Measurements from ENCODE around the gene SPINK13.
"Not testable (repeated sequence)": the region's sequence is repeated elsewhere in the genome, so short reads cannot be mapped to it uniquely, and the experiment has no call there.

The SPINK13 gene

DNA sequence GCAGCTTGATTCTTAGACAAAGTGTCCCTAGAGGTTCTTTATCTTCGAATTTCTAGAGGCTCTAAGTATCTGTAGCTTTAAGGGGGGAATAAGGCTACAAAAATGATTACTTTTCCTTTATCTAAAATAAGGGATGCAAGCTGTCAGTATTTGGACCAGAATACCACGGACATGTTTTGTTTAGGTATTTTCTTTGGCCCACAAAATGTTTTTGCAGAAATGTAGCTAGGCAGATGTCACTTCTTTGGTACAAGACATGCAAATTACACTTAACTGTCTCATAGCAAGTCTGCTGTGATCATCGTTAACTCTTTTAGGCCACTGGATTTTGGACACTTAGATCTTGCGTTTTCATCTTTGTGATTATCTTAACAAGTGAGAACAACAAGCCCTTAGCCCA lies 46.1 kb downstream of the SPINK13 start:
- peaks cover 3% of the 10 kb centered on the region for H3K4me1 ChIP-seq (ENCODE audit: control insufficient read depth, insufficient read depth, low read length)
- no peaks in the 10 kb centered on the region for H3K36me3 ChIP-seq (ENCODE audit: control insufficient read depth, insufficient read depth, low read length)
- H3K4me3 ChIP-seq (ENCODE audit: low read length) = no peak overlapping the region
- no peaks in the 10 kb centered on the region for H3K27me3 ChIP-seq (ENCODE audit: control insufficient read depth, insufficient read depth, low read length)
- no peaks in the 10 kb centered on the region for H3K9me3 ChIP-seq (ENCODE audit: control insufficient read depth, low read length)
- H3K9ac ChIP-seq (ENCODE audit: low read length) = no peak overlapping the region

DNA sequence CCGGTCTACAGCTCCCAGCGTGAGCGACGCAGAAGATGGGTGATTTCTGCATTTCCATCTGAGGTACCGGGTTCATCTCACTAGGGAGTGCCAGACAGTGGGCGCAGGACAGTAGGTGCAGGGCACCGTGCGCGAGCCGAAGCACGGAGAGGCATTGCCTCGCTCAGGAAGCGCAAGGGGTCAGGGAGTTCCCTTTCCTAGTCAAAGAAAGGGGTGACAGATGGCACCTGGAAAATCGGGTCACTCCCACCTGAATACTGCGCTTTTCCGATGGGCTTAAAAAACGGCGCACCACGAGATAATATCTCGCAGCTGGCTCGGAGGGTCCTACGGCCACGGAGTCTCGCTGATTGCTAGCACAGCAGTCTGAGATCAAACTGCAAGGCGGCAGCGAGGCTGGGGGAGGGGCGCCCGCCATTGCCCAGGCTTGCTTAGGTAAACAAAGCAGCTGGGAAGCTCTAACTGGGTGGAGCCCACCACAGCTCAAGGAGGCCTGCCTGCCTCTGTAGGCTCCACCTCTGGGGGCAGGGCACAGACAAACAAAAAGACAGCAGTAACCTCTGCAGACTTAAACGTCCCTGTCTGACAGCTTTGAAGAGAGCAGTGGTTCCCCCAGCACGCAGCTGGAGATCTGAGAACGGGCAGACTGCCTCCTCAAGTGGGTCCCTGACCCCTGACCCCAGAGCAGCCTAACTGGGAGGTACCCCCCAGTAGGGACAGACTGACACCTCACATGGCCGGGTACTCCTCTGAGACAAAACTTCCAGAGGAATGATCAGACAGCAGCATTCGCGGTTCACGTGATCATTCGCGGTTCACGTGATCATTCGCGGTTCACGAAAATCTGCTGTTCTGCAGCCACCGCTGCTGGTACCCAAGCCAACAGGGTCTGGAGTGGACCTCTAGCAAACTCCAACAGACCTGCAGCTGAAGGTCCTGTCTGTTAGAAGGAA lies 51.7 kb downstream of the SPINK13 start:
- not testable (repeated sequence) for H3K27me3 ChIP-seq (ENCODE audit: control insufficient read depth, insufficient read depth, low read length); H3K4me3 ChIP-seq (ENCODE audit: low read length); H3K4me1 ChIP-seq (ENCODE audit: control insufficient read depth, insufficient read depth, low read length); H3K36me3 ChIP-seq (ENCODE audit: control insufficient read depth, insufficient read depth, low read length); H3K9me3 ChIP-seq (ENCODE audit: control insufficient read depth, low read length); H3K9ac ChIP-seq (ENCODE audit: low read length)

DNA sequence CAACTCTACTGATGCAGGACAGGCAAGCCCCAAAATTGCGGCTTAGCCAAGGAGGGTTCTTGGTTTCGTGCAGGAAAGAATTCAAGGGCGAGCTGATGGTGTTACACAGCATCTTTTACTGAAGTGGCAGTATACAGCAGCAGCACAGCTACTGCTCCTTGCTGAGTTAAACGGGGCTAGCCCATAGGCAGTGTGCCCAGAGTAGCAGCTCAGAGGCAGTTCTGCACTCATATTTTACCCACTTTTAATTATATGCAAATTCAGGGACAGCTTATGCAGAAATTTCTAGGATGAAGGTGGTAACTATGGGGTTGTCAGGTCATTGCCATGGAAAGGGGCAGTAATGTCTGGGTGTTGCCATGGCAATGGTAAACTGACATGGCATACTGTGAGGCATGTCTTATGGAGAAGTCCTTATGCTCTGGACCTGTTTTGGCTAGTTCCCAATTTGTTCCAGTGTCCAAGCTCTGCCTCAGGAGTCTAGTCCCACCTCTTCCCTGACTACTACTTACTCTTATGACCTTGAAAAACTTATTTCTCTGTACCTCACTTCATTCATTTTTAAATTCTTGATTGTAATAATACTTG lies 64.8 kb downstream of the SPINK13 start:
- no peak overlapping the region for H3K4me3 ChIP-seq (ENCODE audit: low read length)
- no peak overlapping the region for H3K9ac ChIP-seq (ENCODE audit: low read length)
- no peaks in the 10 kb centered on the region for H3K27me3 ChIP-seq (ENCODE audit: control insufficient read depth, insufficient read depth, low read length)
- no peaks in the 10 kb centered on the region for H3K9me3 ChIP-seq (ENCODE audit: control insufficient read depth, low read length)
- H3K36me3 ChIP-seq (ENCODE audit: control insufficient read depth, insufficient read depth, low read length) = no peaks in the 10 kb centered on the region
- H3K4me1 ChIP-seq (ENCODE audit: control insufficient read depth, insufficient read depth, low read length) = no peaks in the 10 kb centered on the region

DNA sequence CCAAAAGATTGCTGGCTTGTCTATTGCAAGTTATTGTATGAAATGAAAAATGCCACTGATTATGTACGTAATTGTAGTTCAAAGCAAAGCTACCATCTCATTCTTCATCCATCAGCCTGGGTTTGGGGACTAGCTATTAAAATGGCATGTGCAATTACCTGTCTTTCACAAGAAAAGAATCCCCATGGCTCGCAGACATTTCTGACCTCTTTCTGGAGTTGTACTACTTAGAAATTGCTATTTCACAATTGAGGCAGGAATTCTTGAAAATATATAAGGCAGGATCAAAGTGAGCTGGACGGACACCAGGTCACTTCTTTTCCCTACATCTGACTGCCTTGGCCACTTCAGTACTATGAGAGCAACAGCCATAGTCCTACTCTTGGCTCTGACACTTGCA lies 66.7 kb downstream of the SPINK13 start, which contains the start of gene SPINK9:
Gene SPINK9 (plus strand): TSS at position 301 of the 400 bp plus-strand sequence. CDS start 55 bp downstream, at position 356.
- Histone ChIP-seq H3K9me3 (ENCODE audit: control insufficient read depth, low read length) (no peaks in the 10 kb centered on the region), H3K9ac (ENCODE audit: low read length) (no peak within 1 kb of the TSS), H3K36me3 (ENCODE audit: control insufficient read depth, insufficient read depth, low read length) (no peaks in the 10 kb centered on the region), H3K4me3 (ENCODE audit: low read length) (no peak within 1 kb of the TSS), H3K4me1 (ENCODE audit: control insufficient read depth, insufficient read depth, low read length) (no peaks in the 10 kb centered on the region), H3K27me3 (ENCODE audit: control insufficient read depth, insufficient read depth, low read length) (no peaks in the 10 kb centered on the region)

Measured in mucosa of stomach (tissue), 1 donor.